Endothelial cell of umbilical vein (primary cell): ENCODE data around the gene ATP1A4. TPM values are rescaled to one million over a fixed set of nuclear protein-coding genes. Genes with fewer than 3 reads are reported as not detected.

Experiments used
- BruUV-seq: library from RNA; stranded (reverse); fragments of 400-500 nt; replicated peaks from 2 replicates; lab custom pipeline; 2021; lab: Mats Ljungman, UMichigan
- CTCF ChIA-PET: fragments of 300-600, 350-600 bp; sonication (Branson Sonifier 250); formaldehyde crosslinking; loops from one replicate; lab custom pipeline; 2021; ENCODE audit warnings: antibody characterized with exemption, inconsistent platforms; lab: Charles Lee
- POLR2A ChIA-PET: fragments of 300-600, 350-600 bp; sonication (Branson Sonifier 250); formaldehyde crosslinking; loops from one replicate; lab custom pipeline; 2021; ENCODE audit warnings: antibody characterized with exemption, inconsistent platforms; lab: Charles Lee
- DNase-seq: peaks from one replicate; pipeline ENCODE4 v3.0.0-alpha.2; 2011; ENCODE audit warnings: low read depth, low spot score
- FAIRE-seq: peaks from 2 replicates; lab custom pipeline; 2011; peaks lifted over from hg19 to GRCh38; lab: Jason Lieb, UNC
- H2AFZ ChIP-seq: 2 replicates; pipeline ENCODE4 v1.6.0; 2012; ENCODE audit warnings: low read depth, low read length, control low read depth, inconsistent platforms
- H3K27ac ChIP-seq: 2 replicates; pipeline ENCODE4 v1.5.1; 2011; ENCODE audit warnings: low read depth, mild to moderate bottlenecking, control low read depth, low read length, moderate library complexity; ENCODE audit not compliant: insufficient read depth
- H3K27me3 ChIP-seq, 2 experiments: 2 replicates each; pipeline versions ENCODE4 v1.6.0 to v1.6.1; 2011; ENCODE audit warnings: low read length in 2 of 2, mixed read lengths in 1 of 2; ENCODE audit not compliant: control insufficient read depth in 2 of 2, insufficient read depth in 2 of 2
- H3K36me3 ChIP-seq, 2 experiments: 2 replicates in 1 of 2; 3 replicates in 1 of 2; pipeline ENCODE4 v1.5.1; 2011; ENCODE audit warnings: low read length in 2 of 2, mild to moderate bottlenecking in 1 of 2, moderate library complexity in 1 of 2; ENCODE audit not compliant: control insufficient read depth in 2 of 2, insufficient read depth in 2 of 2; ENCODE audit errors: extremely low read depth in 1 of 2
- H3K4me1 ChIP-seq: 3 replicates; pipeline ENCODE4 v1.5.1; 2011; ENCODE audit warnings: mild to moderate bottlenecking, low read length; ENCODE audit not compliant: control insufficient read depth, insufficient read depth; ENCODE audit errors: extremely low read depth
- H3K4me2 ChIP-seq: 2 replicates; pipeline ENCODE4 v1.6.1; 2011; ENCODE audit warnings: low read length, control low read depth, mixed read lengths; ENCODE audit not compliant: insufficient read depth
- H3K4me3 ChIP-seq, 3 experiments: fragments of 200-600 bp in 1 of 3; sonication (generic), shearing (Covaris generic) in 1 of 3; replicated peaks in 1 of 3; 2 replicates each; pipeline ENCODE4 v1.5.1; 2011 to 2016; ENCODE audit warnings: control low read depth in 3 of 3, low read length in 3 of 3, mild to moderate bottlenecking in 2 of 3, inconsistent platforms in 1 of 3, low read depth in 1 of 3, moderate library complexity in 1 of 3; ENCODE audit not compliant: insufficient read depth in 1 of 3
- H3K79me2 ChIP-seq: 2 replicates; pipeline ENCODE4 v1.6.0; 2012; ENCODE audit warnings: low read length, inconsistent platforms; ENCODE audit not compliant: control insufficient read depth, insufficient read depth
- H3K9ac ChIP-seq: replicated peaks from 2 replicates; pipeline ENCODE3; 2011; ENCODE audit warnings: low read length, control low read depth; ENCODE audit not compliant: insufficient read depth; ENCODE audit errors: extremely low read depth
- H3K9me1 ChIP-seq: replicated peaks from 3 replicates; pipeline ENCODE4 v1.6.0; 2011; ENCODE audit warnings: mild to moderate bottlenecking, low read length; ENCODE audit not compliant: control insufficient read depth, insufficient read depth; ENCODE audit errors: extremely low read depth
- H3K9me3 ChIP-seq: replicated peaks from 2 replicates; pipeline ENCODE4 v1.5.1; 2012; ENCODE audit warnings: low read length, inconsistent platforms; ENCODE audit not compliant: control insufficient read depth, insufficient read depth
- H4K20me1 ChIP-seq: replicated peaks from 2 replicates; pipeline ENCODE3; 2011; ENCODE audit warnings: mild to moderate bottlenecking, low read length; ENCODE audit not compliant: control insufficient read depth, insufficient read depth; ENCODE audit errors: extremely low read depth
- EZH2 ChIP-seq: IDR thresholded peaks from 2 replicates; pipeline ENCODE4 v1.6.1; 2012; ENCODE audit warnings: borderline replicate concordance, low read depth, mild to moderate bottlenecking, moderate library complexity, low read length, inconsistent platforms; ENCODE audit not compliant: severe bottlenecking
- JUN ChIP-seq: IDR thresholded peaks from 2 replicates; pipeline ENCODE4 v1.6.1; 2011; ENCODE audit warnings: borderline replicate concordance, low read depth; ENCODE audit not compliant: insufficient read length, insufficient read depth
- dilution Hi-C: fragments of 300-500 bp; cut with MboI; formaldehyde crosslinking; loops from one replicate; pipeline ENCODE4 v1.15.0; 2019; ENCODE audit warnings: low sequenced_read_pairs; ENCODE audit not compliant: extremely low pct_ligation_motif_present
- intact Hi-C: fragments of 100-400 bp; cut with micrococcal nuclease; formaldehyde crosslinking; loops from one replicate; pipeline ENCODE4 v1.10.0; 2022
- polyA plus RNA-seq, 4 experiments: library from polyadenylated mRNA; depleted of rRNA in 3 of 4; stranded (reverse) in 3 of 4; unstranded in 1 of 4; fragments of >200 nt; gene quantifications; 2 replicates each; pipeline versions ENCODE4 v1.2.1 to v1.2.3, GENCODE V29; 2011 to 2012; ENCODE audit warnings: missing spikeins in 1 of 4
- total RNA-seq: library from RNA; stranded (reverse); gene quantifications from 2 replicates; pipeline ENCODE4 v1.2.3, GENCODE V29; 2021
- TF ChIP-seq, protein P1 (sequence below), 2 donors: IDR thresholded peaks; 1 replicate in 1 of 2; 2 replicates in 1 of 2; pipeline ENCODE4 v1.5.1; 2011; ENCODE audit warnings: low read length in 2 of 2, mild to moderate bottlenecking in 2 of 2, moderate library complexity in 2 of 2, control low read depth in 1 of 2, inconsistent platforms in 1 of 2, low read depth in 1 of 2; ENCODE audit not compliant: insufficient read depth in 1 of 2; ENCODE audit errors: extremely low read depth in 1 of 2

Gene ATP1A4
- total and polyA plus RNA-seq, 2 donors (not counting 3 experiments of a cell fraction or from before 2014, with no cell fraction given): not detected

GRCh38 chr1:160192234-160192633 is 40.8 kb downstream of the ATP1A4 start:
- H3K27ac ChIP-seq: no peak overlapping the region
- H3K9me3 ChIP-seq: no peaks in the 10 kb centered on the region
- FAIRE-seq: no peak
- no peak overlapping the region for H2AFZ ChIP-seq
- no peak for DNase-seq
- H3K9ac ChIP-seq: no peak overlapping the region
- H3K36me3 ChIP-seq: no peaks in the 10 kb centered on the region
- H4K20me1 ChIP-seq: no peaks in the 10 kb centered on the region
- ChIA-PET POLR2A (no interaction called here), CTCF (interaction anchor here (1.5 to 5.7 kb wide), 11 partner anchors 15 to 184 kb away, joined by 5 to 511 read pairs (median 37); partner anchors contain the start of genes PEA15 and PEX19)
- TF ChIP-seq, protein P1, sequence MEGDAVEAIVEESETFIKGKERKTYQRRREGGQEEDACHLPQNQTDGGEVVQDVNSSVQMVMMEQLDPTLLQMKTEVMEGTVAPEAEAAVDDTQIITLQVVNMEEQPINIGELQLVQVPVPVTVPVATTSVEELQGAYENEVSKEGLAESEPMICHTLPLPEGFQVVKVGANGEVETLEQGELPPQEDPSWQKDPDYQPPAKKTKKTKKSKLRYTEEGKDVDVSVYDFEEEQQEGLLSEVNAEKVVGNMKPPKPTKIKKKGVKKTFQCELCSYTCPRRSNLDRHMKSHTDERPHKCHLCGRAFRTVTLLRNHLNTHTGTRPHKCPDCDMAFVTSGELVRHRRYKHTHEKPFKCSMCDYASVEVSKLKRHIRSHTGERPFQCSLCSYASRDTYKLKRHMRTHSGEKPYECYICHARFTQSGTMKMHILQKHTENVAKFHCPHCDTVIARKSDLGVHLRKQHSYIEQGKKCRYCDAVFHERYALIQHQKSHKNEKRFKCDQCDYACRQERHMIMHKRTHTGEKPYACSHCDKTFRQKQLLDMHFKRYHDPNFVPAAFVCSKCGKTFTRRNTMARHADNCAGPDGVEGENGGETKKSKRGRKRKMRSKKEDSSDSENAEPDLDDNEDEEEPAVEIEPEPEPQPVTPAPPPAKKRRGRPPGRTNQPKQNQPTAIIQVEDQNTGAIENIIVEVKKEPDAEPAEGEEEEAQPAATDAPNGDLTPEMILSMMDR (IDR thresholded peaks at IDR 0.05; ENCODE audit: extremely low read depth in 1 of 2, insufficient read depth in 1 of 2, low read depth in 1 of 2, low read length in 2 of 2): no peak
- no peak overlapping the region for H3K4me3 ChIP-seq
- H3K4me2 ChIP-seq: no peak overlapping the region
- no peaks in the 10 kb centered on the region for H3K79me2 ChIP-seq
- H3K4me1 ChIP-seq: peaks cover 5% of the 10 kb centered on the region
- dilution Hi-C loops (no loop called here), intact Hi-C loops (no loop called here)
- no TSS peak for BruUV-seq
- peaks cover 0 to 1% of the 10 kb centered on the region in 2 experiments for H3K27me3 ChIP-seq
- H3K9me1 ChIP-seq: no peaks in the 10 kb centered on the region

DNA sequence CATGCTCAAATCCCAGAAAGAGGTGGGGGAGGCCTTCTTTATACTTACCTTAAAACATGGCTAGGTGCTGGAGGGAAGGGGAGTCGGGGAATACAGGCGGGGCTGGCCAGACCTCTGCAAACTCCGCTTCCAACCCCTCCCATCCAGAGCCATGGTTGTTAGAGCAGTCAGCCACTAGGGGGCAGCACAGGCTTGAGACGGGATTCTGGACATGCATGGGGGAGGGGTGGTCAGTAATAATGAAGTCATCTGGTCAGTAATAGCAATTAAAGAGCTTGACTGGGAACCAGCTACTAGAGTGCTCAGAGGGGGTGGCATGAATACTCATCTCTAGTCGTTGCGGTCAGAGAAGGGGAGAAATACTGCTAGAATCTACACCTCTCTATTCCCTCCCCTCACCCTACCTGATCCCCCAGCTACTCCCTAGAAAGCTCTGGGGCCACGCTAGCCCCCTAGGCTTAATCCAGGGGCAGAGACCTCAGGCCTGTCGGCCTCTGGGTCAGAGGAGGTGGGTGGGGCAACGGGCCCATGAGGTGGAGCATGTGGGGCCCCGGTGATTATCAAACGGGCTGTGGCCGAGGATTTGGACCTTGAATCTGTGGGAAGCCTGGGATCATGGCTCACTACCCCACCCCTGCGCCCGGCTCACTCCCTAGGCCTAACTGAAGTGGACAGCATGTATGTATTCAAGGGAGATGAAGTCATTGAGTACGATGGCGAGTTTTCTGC is 41.9 kb downstream of the ATP1A4 start:
- Histone ChIP-seq H4K20me1 (no peaks in the 10 kb centered on the region), H3K27me3 (no peaks in the 10 kb centered on the region), H3K9ac (no peak overlapping the region), H3K4me1 (peaks cover 5% of the 10 kb centered on the region), H3K36me3 (no peaks in the 10 kb centered on the region), H3K79me2 (no peaks in the 10 kb centered on the region), H3K9me1 (no peaks in the 10 kb centered on the region), H3K27ac (no peak overlapping the region), H2AFZ (peak overlapping the region; percentile 23), H3K4me3 (no peak overlapping the region), H3K4me2 (no peak overlapping the region), H3K9me3 (no peaks in the 10 kb centered on the region)
- DNase-seq (peak; percentile 86), FAIRE-seq (peak; percentile 93)
- ChIA-PET CTCF (interaction anchor here (0.5 to 5.7 kb wide), 67 partner anchors 11 to 223 kb away, joined by 3 to 511 read pairs (median 6); partner anchors contain the start of genes DCAF8, IGSF8, PEA15 and PEX19), POLR2A (interaction anchor here (0.6 to 1.0 kb wide), 3 partner anchors 26 to 98 kb away, joined by 3 to 6 read pairs (median 5); no protein-coding TSS in a partner anchor)
- BruUV-seq: no TSS peak
- TF ChIP-seq EZH2 (no peak), JUN (peak; percentile 26)
- TF ChIP-seq, protein P1 (IDR thresholded peaks at IDR 0.05; ENCODE audit: extremely low read depth in 1 of 2, insufficient read depth in 1 of 2, low read depth in 1 of 2, low read length in 2 of 2): peak; percentile 90 to 91
- intact Hi-C loops: loop anchor here (1.0 kb wide), 7 partner anchors 13 to 223 kb away; no protein-coding TSS in a partner anchor
- dilution Hi-C loops: no loop called here
